Liver (tissue), 9 donors: ENCODE measurements around the gene ZNF536. TPM values are rescaled to one million over a fixed set of nuclear protein-coding genes. Genes with fewer than 3 reads are reported as not detected.

ENCODE experiments used
- DNase-seq: peaks from one replicate; pipeline ENCODE4 v3.0.0-alpha.2; 2017; ENCODE audit warnings: low spot score
- H3K27ac ChIP-seq, 2 donors: one replicate each; pipeline ENCODE4 v1.7.0; 2013; ENCODE audit warnings: inconsistent platforms in 2 of 2, low read length in 2 of 2, control low read depth in 1 of 2, low read depth in 1 of 2, mild to moderate bottlenecking in 1 of 2
- H3K27me3 ChIP-seq, 4 donors: one replicate each; pipeline versions ENCODE4 v1.6.1 to v1.7.0; 2013; ENCODE audit warnings: low read length in 3 of 4, inconsistent platforms in 1 of 4, mild to moderate bottlenecking in 1 of 4, moderate library complexity in 1 of 4; ENCODE audit not compliant: control insufficient read depth in 4 of 4, insufficient read depth in 4 of 4
- H3K36me3 ChIP-seq, 4 donors: one replicate each; pipeline versions ENCODE4 v1.6.1 to v1.7.0; 2013; ENCODE audit warnings: low read length in 3 of 4, mild to moderate bottlenecking in 3 of 4, low read depth in 1 of 4, moderate library complexity in 1 of 4; ENCODE audit not compliant: control insufficient read depth in 4 of 4, insufficient read depth in 3 of 4
- H3K4me1 ChIP-seq, 4 donors: one replicate each; pipeline versions ENCODE4 v1.6.1 to v1.7.0; 2013; ENCODE audit warnings: low read length in 3 of 4, mild to moderate bottlenecking in 3 of 4, moderate library complexity in 1 of 4; ENCODE audit not compliant: control insufficient read depth in 4 of 4, insufficient read depth in 4 of 4
- H3K4me3 ChIP-seq, 3 donors: one replicate each; pipeline versions ENCODE4 v1.6.1 to v1.7.0; 2013; ENCODE audit warnings: low read length in 3 of 3, control low read depth in 1 of 3, low read depth in 1 of 3, mild to moderate bottlenecking in 1 of 3
- H3K9ac ChIP-seq, 2 donors: one replicate each; pipeline ENCODE4 v1.7.0; 2013; ENCODE audit warnings: low read length in 2 of 2, mild to moderate bottlenecking in 2 of 2, moderate library complexity in 2 of 2, control low read depth in 1 of 2, low read depth in 1 of 2
- H3K9me3 ChIP-seq, 4 donors: one replicate each; pipeline versions ENCODE4 v1.6.1 to v1.7.0; 2013; ENCODE audit warnings: low read length in 3 of 4; ENCODE audit not compliant: control insufficient read depth in 4 of 4
- ATF3 ChIP-seq: IDR thresholded peaks from 2 replicates; pipeline ENCODE4 v1.6.1; 2016; ENCODE audit warnings: antibody characterized with exemption
- CTCF ChIP-seq: fragments of 150-350 bp; IDR thresholded peaks from 2 replicates; pipeline ENCODE4 v1.5.1; 2017; ENCODE audit warnings: improper control_type of control experiment, low read depth, low read length; ENCODE audit not compliant: missing input control
- FOXA1 ChIP-seq: IDR thresholded peaks from 2 replicates; pipeline ENCODE4 v1.6.1; 2016; ENCODE audit warnings: antibody characterized with exemption
- FOXA2 ChIP-seq: IDR thresholded peaks from 2 replicates; pipeline ENCODE4 v1.6.1; 2016; ENCODE audit warnings: antibody characterized with exemption
- HNF4G ChIP-seq: IDR thresholded peaks from 2 replicates; pipeline ENCODE4 v1.6.1; 2016; ENCODE audit warnings: antibody characterized with exemption
- MAX ChIP-seq: IDR thresholded peaks from 2 replicates; pipeline ENCODE4 v1.6.1; 2016; ENCODE audit warnings: antibody characterized with exemption
- NR2F2 ChIP-seq: IDR thresholded peaks from 2 replicates; pipeline ENCODE4 v1.6.1; 2016; ENCODE audit warnings: antibody characterized with exemption
- REST ChIP-seq: IDR thresholded peaks from 2 replicates; pipeline ENCODE4 v1.6.1; 2016; ENCODE audit warnings: antibody characterized with exemption, mild to moderate bottlenecking
- SP1 ChIP-seq: IDR thresholded peaks from 2 replicates; pipeline ENCODE4 v1.6.1; 2018; ENCODE audit warnings: antibody characterized with exemption, mild to moderate bottlenecking
- TAF1 ChIP-seq: conservative IDR thresholded peaks from 2 replicates; pipeline ENCODE4 v1.6.1; 2016; ENCODE audit warnings: antibody characterized with exemption, mild to moderate bottlenecking
- YY1 ChIP-seq: IDR thresholded peaks from 2 replicates; pipeline ENCODE4 v1.6.1; 2016; ENCODE audit warnings: antibody characterized with exemption, mild to moderate bottlenecking
- ZBTB33 ChIP-seq: IDR thresholded peaks from 2 replicates; pipeline ENCODE4 v1.6.1; 2016; ENCODE audit warnings: antibody characterized with exemption
- WGBS: extraction: QIAGEN DNeasy Blood & Tissue Kit; methylation state at CpG from one replicate; pipeline ENCODE4 v1.1.7; 2013; 5-methylcytosine and 5-hydroxymethylcytosine counted together
- polyA plus RNA-seq, 2 donors: library from polyadenylated mRNA; stranded (reverse) in 1 of 2; unstranded in 1 of 2; fragments of 200-250 nt in 1 of 2; fragments of >200 nt in 1 of 2; fragmentation: Nextera tagmentation in 1 of 2; extraction: Ambion mirVana in 1 of 2; gene quantifications; one replicate each; pipeline versions ENCODE4 v1.2.1 to v1.2.3, GENCODE V29; 2013 to 2015
- total RNA-seq, 2 donors: library from RNA; depleted of rRNA; stranded (reverse); fragments of >200 nt; gene quantifications; one replicate each; pipeline ENCODE4 v1.2.3, GENCODE V29; 2014
- donor health status: healthy.
- donor health status: healthy.
- donor health status: healthy.
- donor health status: healthy.
- donor health status: healthy.

Gene ZNF536
- total and polyA plus RNA-seq, 4 donors = 0.02 to 0.17 (median 0.08) TPM

- TF ChIP-seq FOXA2 = no peak
- TF ChIP-seq CTCF = no peak
- TF ChIP-seq TAF1 = no peak
- TF ChIP-seq FOXA1 = no peak
- no peak for TF ChIP-seq ATF3
- TF ChIP-seq SP1 = no peak
- TF ChIP-seq YY1 = no peak
These were observed 7.8 kb downstream of the ZNF536 start (continued) for GRCh38 chr19:30379841-30380610.

- no peaks in the 10 kb centered on the region for H3K4me1 ChIP-seq
- DNase-seq = no peak
- H3K4me3 ChIP-seq = no peak overlapping the region
- H3K36me3 ChIP-seq = no peaks in the 10 kb centered on the region
- no peak overlapping the region for H3K9ac ChIP-seq
- H3K27me3 ChIP-seq = no peaks in the 10 kb centered on the region
- H3K9me3 ChIP-seq = no peaks in the 10 kb centered on the region
- WGBS = 73% methylated on average over 4 of the region's 4 CpGs
- H3K27ac ChIP-seq = no peak overlapping the region
- TF ChIP-seq NR2F2 = no peak
- no peak for TF ChIP-seq ATF3
These were observed 9.2 kb downstream of the ZNF536 start for GRCh38 chr19:30381366-30381765.

GRCh38 chr19:30385174-30385573 lies 13.0 kb downstream of the ZNF536 start:
- no peaks in the 10 kb centered on the region for H3K27me3 ChIP-seq
- TF ChIP-seq FOXA1 (no peak), ZBTB33 (no peak), NR2F2 (no peak), FOXA2 (no peak), SP1 (no peak), ATF3 (no peak), TAF1 (no peak), HNF4G (no peak), REST (no peak), MAX (no peak)
- H3K9me3 ChIP-seq = no peaks in the 10 kb centered on the region
- no peak overlapping the region for H3K27ac ChIP-seq
- DNase-seq = no peak
- 76% methylated on average over 9 of the region's 9 CpGs for WGBS
- no peaks in the 10 kb centered on the region for H3K4me1 ChIP-seq
- no peak overlapping the region for H3K4me3 ChIP-seq
- no peaks in the 10 kb centered on the region for H3K36me3 ChIP-seq
- H3K9ac ChIP-seq = no peak overlapping the region
